ENCODE results near the gene PFKL.
A peak's percentile ranks its signal among the peaks of the same experiment; 100 is the strongest.
"Not testable (repeated sequence)": the region's sequence is repeated elsewhere in the genome, so short reads cannot be mapped to it uniquely, and the experiment has no call there.

The PFKL gene

GRCh38 chr21:44337941-44338895, 38.4 kb downstream of the PFKL start:
- no peak overlapping the region for H3K27ac ChIP-seq (ENCODE audit: low read length)
- H3K4me1 ChIP-seq (ENCODE audit: low read length) = peaks cover 9% of the 10 kb centered on the region
- peak; percentile 33 for DNase-seq
- TF ChIP-seq CTCF (IDR thresholded peaks at IDR 0.05; ENCODE audit: low read length) = peak; percentile 16; the same call in 1 of the 2 replicates
- TF ChIP-seq EZH2 (optimal IDR thresholded peaks at IDR 0.05; ENCODE audit: low read depth, low read length) = no peak
- no peak overlapping the region; the same call in 1 of the 2 replicates for H2AFZ ChIP-seq (ENCODE audit: low read length)
- peak overlapping the region; percentile 50 for H3K4me3 ChIP-seq (ENCODE audit: low read length)
- H3K79me2 ChIP-seq (ENCODE audit: low read length) = no peaks in the 10 kb centered on the region
- H3K9ac ChIP-seq (ENCODE audit: low read length) = no peak overlapping the region
- H4K20me1 ChIP-seq (ENCODE audit: insufficient read depth, low read length) = no peaks in the 10 kb centered on the region
- H3K4me2 ChIP-seq (ENCODE audit: low read depth, low read length) = peak overlapping the region; percentile 65
- H3K36me3 ChIP-seq (replicated peaks; ENCODE audit: insufficient read depth, low read length) = no peaks in the 10 kb centered on the region
- peaks cover 21% of the 10 kb centered on the region for H3F3A ChIP-seq (ENCODE audit: insufficient read depth, low read length)
- H3K27me3 ChIP-seq (replicated peaks; ENCODE audit: insufficient read depth, low read length) = peaks cover 23% of the 10 kb centered on the region
- no peaks in the 10 kb centered on the region for H3K9me3 ChIP-seq (replicated peaks; ENCODE audit: insufficient read depth, low read length)
- H3K9me2 ChIP-seq (replicated peaks; ENCODE audit: insufficient read depth, low read length) = no peaks in the 10 kb centered on the region

GRCh38 chr21:44338971-44339910, 39.4 kb downstream of the PFKL start, which contains the start of gene CFAP410:
CFAP410 (minus strand) TSS chr21:44339390; CDS start chr21:44339194, 196 bp downstream.
- Histone ChIP-seq H2AFZ (ENCODE audit: low read length) (peak within 1 kb of the TSS; percentile 67), H4K20me1 (ENCODE audit: insufficient read depth, low read length) (no peaks in the 10 kb centered on the region), H3K9ac (ENCODE audit: low read length) (peak within 1 kb of the TSS; percentile 89), H3K9me2 (replicated peaks; ENCODE audit: insufficient read depth, low read length) (no peaks in the 10 kb centered on the region), H3K79me2 (ENCODE audit: low read length) (no peaks in the 10 kb centered on the region), H3K27me3 (replicated peaks; ENCODE audit: insufficient read depth, low read length) (peaks cover 33% of the 10 kb centered on the region), H3K4me3 (ENCODE audit: low read length) (peak within 1 kb of the TSS; percentile 92), H3K9me3 (replicated peaks; ENCODE audit: insufficient read depth, low read length) (no peaks in the 10 kb centered on the region), H3K4me2 (ENCODE audit: low read depth, low read length) (peak within 1 kb of the TSS; percentile 83), H3K4me1 (ENCODE audit: low read length) (peaks cover 9% of the 10 kb centered on the region), H3K36me3 (replicated peaks; ENCODE audit: insufficient read depth, low read length) (no peaks in the 10 kb centered on the region), H3K27ac (ENCODE audit: low read length) (peak within 1 kb of the TSS; percentile 94), H3F3A (ENCODE audit: insufficient read depth, low read length) (peaks cover 21% of the 10 kb centered on the region)
- peak; percentile 99 for DNase-seq
- no peak for TF ChIP-seq EZH2 (optimal IDR thresholded peaks at IDR 0.05; ENCODE audit: low read depth, low read length)
- TF ChIP-seq EZH2phosphoT487 (IDR thresholded peaks at IDR 0.05; ENCODE audit: low read length) = no peak
- no peak for TF ChIP-seq CTCF (IDR thresholded peaks at IDR 0.05; ENCODE audit: low read length)

- Histone ChIP-seq H3F3A (ENCODE audit: insufficient read depth, low read length) (peaks cover 21% of the 10 kb centered on the region), H3K27me3 (replicated peaks; ENCODE audit: insufficient read depth, low read length) (peaks cover 59% of the 10 kb centered on the region)
- H3K4me2 ChIP-seq (ENCODE audit: low read depth, low read length); DNase-seq; H3K4me1 ChIP-seq (ENCODE audit: low read length); H3K9ac ChIP-seq (ENCODE audit: low read length); H2AFZ ChIP-seq (ENCODE audit: low read length); H3K9me3 ChIP-seq (replicated peaks; ENCODE audit: insufficient read depth, low read length); H3K36me3 ChIP-seq (replicated peaks; ENCODE audit: insufficient read depth, low read length); H3K4me3 ChIP-seq (ENCODE audit: low read length); H3K79me2 ChIP-seq (ENCODE audit: low read length); H3K9me2 ChIP-seq (replicated peaks; ENCODE audit: insufficient read depth, low read length); H4K20me1 ChIP-seq (ENCODE audit: insufficient read depth, low read length); H3K27ac ChIP-seq (ENCODE audit: low read length): not testable (repeated sequence)
Observed at GRCh38 chr21:44341726-44342458, 42.0 kb downstream of the PFKL start.

- Histone ChIP-seq H3F3A (ENCODE audit: insufficient read depth, low read length) (peaks cover 14% of the 10 kb centered on the region), H3K27me3 (replicated peaks; ENCODE audit: insufficient read depth, low read length) (peaks cover 70% of the 10 kb centered on the region)
- not testable (repeated sequence) for H4K20me1 ChIP-seq (ENCODE audit: insufficient read depth, low read length); H3K9me2 ChIP-seq (replicated peaks; ENCODE audit: insufficient read depth, low read length); H3K27ac ChIP-seq (ENCODE audit: low read length); H3K4me1 ChIP-seq (ENCODE audit: low read length); H3K9me3 ChIP-seq (replicated peaks; ENCODE audit: insufficient read depth, low read length); H2AFZ ChIP-seq (ENCODE audit: low read length); H3K4me2 ChIP-seq (ENCODE audit: low read depth, low read length); DNase-seq; H3K79me2 ChIP-seq (ENCODE audit: low read length); H3K36me3 ChIP-seq (replicated peaks; ENCODE audit: insufficient read depth, low read length); H3K9ac ChIP-seq (ENCODE audit: low read length); H3K4me3 ChIP-seq (ENCODE audit: low read length)
Observed at GRCh38 chr21:44342981-44343380, 43.1 kb downstream of the PFKL start.

Data from MM.1S (cell line).